H1 (cell line): ENCODE data around the gene SPINT1. TPM values are rescaled to one million over a fixed set of nuclear protein-coding genes. Genes with fewer than 3 reads are reported as not detected.

Experiments used
- CTCF ChIA-PET: fragments of 300-600 bp; sonication (Branson Sonifier 250); formaldehyde crosslinking; loops from one replicate; lab custom pipeline; 2021; ENCODE audit not compliant: partially characterized antibody; lab: Charles Lee
- POLR2A ChIA-PET: fragments of 300-600 bp; sonication (Branson Sonifier 250); formaldehyde crosslinking; loops from one replicate; lab custom pipeline; 2021; ENCODE audit warnings: inconsistent platforms; ENCODE audit not compliant: partially characterized antibody; lab: Charles Lee
- DNase-seq, 2 experiments: peaks; one replicate each; pipeline versions ENCODE4 v3.0.0 to v3.0.0-alpha.2; 2010 to 2022; ENCODE audit warnings: low spot score in 2 of 2, low read depth in 1 of 2, mixed read lengths in 1 of 2
- FAIRE-seq: peaks from 2 replicates; lab custom pipeline; 2011; peaks lifted over from hg19 to GRCh38; lab: Jason Lieb, UNC
- H2AFZ ChIP-seq: 2 replicates; pipeline ENCODE4 v1.8.1; 2012; ENCODE audit warnings: low read length, inconsistent platforms
- H2AK5ac ChIP-seq: 2 replicates; pipeline ENCODE4 v1.6.1; 2013; ENCODE audit warnings: low read depth, low read length
- H2BK120ac ChIP-seq: replicated peaks from 2 replicates; pipeline ENCODE3; 2013; ENCODE audit warnings: low read depth, low read length, inconsistent platforms
- H2BK12ac ChIP-seq: 2 replicates; pipeline ENCODE4 v1.6.1; 2013; ENCODE audit warnings: low read depth, low read length
- H2BK15ac ChIP-seq: 2 replicates; pipeline ENCODE4 v1.6.1; 2013; ENCODE audit warnings: low read length
- H2BK20ac ChIP-seq: 2 replicates; pipeline ENCODE4 v1.6.1; 2013; ENCODE audit warnings: low read length
- H2BK5ac ChIP-seq: 2 replicates; pipeline ENCODE4 v1.6.1; 2013; ENCODE audit warnings: low read depth, low read length
- H3K14ac ChIP-seq: 2 replicates; pipeline ENCODE4 v1.6.1; 2013; ENCODE audit warnings: inconsistent platforms; ENCODE audit not compliant: insufficient read length
- H3K18ac ChIP-seq: 2 replicates; pipeline ENCODE4 v1.6.1; 2013; ENCODE audit warnings: low read length; ENCODE audit errors: extremely low read depth
- H3K23ac ChIP-seq: 2 replicates; pipeline ENCODE4 v1.6.1; 2013; ENCODE audit warnings: inconsistent platforms; ENCODE audit not compliant: insufficient read length
- H3K23me2 ChIP-seq: 2 replicates; pipeline ENCODE4 v1.6.1; 2013; ENCODE audit warnings: low read depth, low read length
- H3K27ac ChIP-seq: 2 replicates; pipeline ENCODE4 v1.6.1; 2011; ENCODE audit warnings: low read depth, low read length, inconsistent platforms
- H3K27me3 ChIP-seq, 4 experiments: replicated peaks in 1 of 4; 1 replicate in 1 of 4; 2 replicates in 3 of 4; pipeline versions ENCODE4 v1.6.1 to v1.8.1; 2011 to 2013; ENCODE audit warnings: low read length in 3 of 4, mild to moderate bottlenecking in 3 of 4, inconsistent platforms in 2 of 4, mixed read lengths in 2 of 4, moderate library complexity in 1 of 4; ENCODE audit not compliant: control insufficient read depth in 3 of 4, insufficient read depth in 3 of 4; ENCODE audit errors: extremely low read depth in 1 of 4
- H3K36me3 ChIP-seq, 4 experiments: 2 replicates each; pipeline versions ENCODE4 v1.6.1 to v1.8.1; 2011 to 2013; ENCODE audit warnings: mild to moderate bottlenecking in 4 of 4, low read length in 3 of 4, moderate library complexity in 2 of 4, control low read depth in 1 of 4, inconsistent platforms in 1 of 4; ENCODE audit not compliant: insufficient read depth in 4 of 4, control insufficient read depth in 2 of 4
- H3K4ac ChIP-seq: replicated peaks from 2 replicates; pipeline ENCODE3; 2013; ENCODE audit warnings: low read length, low read depth, mixed read lengths, inconsistent platforms; ENCODE audit not compliant: insufficient read length
- H3K4me1 ChIP-seq, 4 experiments: replicated peaks in 1 of 4; 1 replicate in 1 of 4; 2 replicates in 3 of 4; pipeline versions ENCODE4 v1.6.1 to v1.8.1; 2011 to 2013; ENCODE audit warnings: low read length in 3 of 4, inconsistent platforms in 2 of 4, mixed read lengths in 1 of 4; ENCODE audit not compliant: insufficient read depth in 4 of 4, control insufficient read depth in 3 of 4
- H3K4me2 ChIP-seq, 2 experiments: 2 replicates each; pipeline versions ENCODE4 v1.6.1 to v1.8.1; 2011 to 2013; ENCODE audit warnings: low read depth in 2 of 2, low read length in 2 of 2, control low read depth in 1 of 2, inconsistent platforms in 1 of 2, mild to moderate bottlenecking in 1 of 2; ENCODE audit not compliant: insufficient read depth in 1 of 2
- H3K4me3 ChIP-seq, 4 experiments: fragments of 200-600, 300-600 bp in 1 of 4; sonication (generic), shearing (Covaris generic), sonication (Bioruptor Twin) in 1 of 4; 2 replicates each; pipeline versions ENCODE4 v1.5.1 to v1.8.1; 2011 to 2016; ENCODE audit warnings: low read length in 4 of 4, low read depth in 3 of 4, control low read depth in 2 of 4, inconsistent platforms in 2 of 4, mild to moderate bottlenecking in 2 of 4, mixed read lengths in 1 of 4, moderate library complexity in 1 of 4; ENCODE audit not compliant: insufficient read depth in 2 of 4; ENCODE audit errors: extremely low read depth in 1 of 4
- H3K56ac ChIP-seq: replicated peaks from 2 replicates; pipeline ENCODE3; 2013; ENCODE audit warnings: low read depth, mild to moderate bottlenecking, mixed read lengths, low read length, inconsistent platforms; ENCODE audit not compliant: insufficient read length
- H3K79me1 ChIP-seq: 2 replicates; pipeline ENCODE4 v1.6.1; 2013; ENCODE audit warnings: low read depth, low read length, control low read depth
- H3K79me2 ChIP-seq, 2 experiments: 2 replicates each; pipeline versions ENCODE4 v1.6.1 to v1.8.1; 2012 to 2013; ENCODE audit warnings: low read length in 2 of 2, mild to moderate bottlenecking in 2 of 2, inconsistent platforms in 1 of 2; ENCODE audit not compliant: insufficient read depth in 2 of 2, control insufficient read depth in 1 of 2
- H3K9ac ChIP-seq, 4 experiments: replicated peaks in 1 of 4; 1 replicate in 1 of 4; 2 replicates in 3 of 4; pipeline versions ENCODE4 v1.6.1 to v1.8.1; 2011 to 2013; ENCODE audit warnings: low read depth in 3 of 4, low read length in 3 of 4, control low read depth in 2 of 4, mild to moderate bottlenecking in 2 of 4, moderate library complexity in 2 of 4, inconsistent platforms in 1 of 4; ENCODE audit errors: extremely low read depth in 1 of 4
- H3K9me3 ChIP-seq, 2 experiments: 2 replicates each; pipeline versions ENCODE4 v1.6.1 to v1.8.1; 2012 to 2013; ENCODE audit warnings: mild to moderate bottlenecking in 2 of 2, moderate library complexity in 2 of 2, control low read depth in 1 of 2, inconsistent platforms in 1 of 2, low read depth in 1 of 2, low read length in 1 of 2, mixed read lengths in 1 of 2; ENCODE audit not compliant: insufficient read depth in 2 of 2
- H4K20me1 ChIP-seq, 2 experiments: replicated peaks in 1 of 2; 2 replicates each; pipeline versions ENCODE3 to v1.8.1; 2011 to 2013; ENCODE audit warnings: inconsistent platforms in 2 of 2, low read length in 2 of 2, mild to moderate bottlenecking in 1 of 2; ENCODE audit not compliant: insufficient read depth in 2 of 2, control insufficient read depth in 1 of 2
- H4K5ac ChIP-seq: 2 replicates; pipeline ENCODE4 v1.6.1; 2013; ENCODE audit warnings: low read length, low read depth, mixed read lengths, inconsistent platforms; ENCODE audit not compliant: insufficient read length
- H4K8ac ChIP-seq: 2 replicates; pipeline ENCODE4 v1.8.0; 2013; ENCODE audit warnings: mild to moderate bottlenecking, moderate library complexity, low read length, inconsistent platforms; ENCODE audit not compliant: insufficient read depth; ENCODE audit errors: extremely low read depth
- H4K91ac ChIP-seq: replicated peaks from 2 replicates; pipeline ENCODE3; 2013; ENCODE audit warnings: low read length, mixed read lengths, inconsistent platforms; ENCODE audit not compliant: insufficient read length
- HDAC2 ChIP-seq, 2 experiments: fragments of 300-600 bp in 1 of 2; sonication (generic) in 1 of 2; IDR thresholded peaks; 2 replicates each; pipeline ENCODE4 v1.6.1; 2011 to 2012; ENCODE audit warnings: low read depth in 2 of 2, low read length in 2 of 2, mild to moderate bottlenecking in 2 of 2, moderate library complexity in 2 of 2, borderline replicate concordance in 1 of 2, inconsistent platforms in 1 of 2
- KDM1A ChIP-seq: fragments of 200-600, 300-600 bp; sonication (generic); IDR thresholded peaks from 2 replicates; pipeline ENCODE4 v1.7.1; 2016; ENCODE audit warnings: mild to moderate bottlenecking, low read length, borderline replicate concordance
- SIRT6 ChIP-seq: IDR thresholded peaks from one replicate; pipeline ENCODE4 v1.7.1; 2012; ENCODE audit warnings: low read length, inconsistent platforms
- TAF1 ChIP-seq: IDR thresholded peaks from 2 replicates; pipeline ENCODE4 v1.6.1; 2011; ENCODE audit warnings: mild to moderate bottlenecking, low read depth, low read length
- YY1 ChIP-seq: IDR thresholded peaks from 2 replicates; pipeline ENCODE4 v1.6.1; 2011; ENCODE audit warnings: low read depth, mild to moderate bottlenecking, low read length
- ZNF274 ChIP-seq: IDR thresholded peaks from 2 replicates; pipeline ENCODE4 v1.7.0; 2012; ENCODE audit warnings: low read length, borderline replicate concordance; ENCODE audit errors: extremely low read depth
- WGBS, 2 experiments: shearing (Covaris generic) in 1 of 2; methylation state at CpG; one replicate each; pipeline versions ENCODE4 v1.1.6 to v1.1.7; 2013 to 2015; ENCODE audit warnings: low lambda C conversion rate in 2 of 2, mixed read lengths in 2 of 2, inconsistent platforms in 1 of 2, low coverage in 1 of 2, missing lambda C conversion rate in 1 of 2; ENCODE audit not compliant: insufficient replicate concordance in 2 of 2, insufficient coverage in 1 of 2, insufficient read length in 1 of 2; ENCODE audit errors: extremely low coverage in 1 of 2, missing lambda C conversion rate in 1 of 2; 5-methylcytosine and 5-hydroxymethylcytosine counted together
- polyA plus RNA-seq, 7 experiments: library from polyadenylated mRNA; depleted of rRNA in 3 of 7; stranded (reverse) in 5 of 7; unstranded in 2 of 7; fragments of >200 nt in 5 of 7; fragments of 200-250 nt in 2 of 7; gene quantifications; 1 replicate in 5 of 7; 2 replicates in 1 of 7; 4 replicates in 1 of 7; pipeline versions ENCODE4 v1.2.1 to v1.2.3, GENCODE V29; 2011 to 2013; ENCODE audit warnings: missing spikeins in 2 of 7, mixed read lengths in 2 of 7
- total RNA-seq: library from RNA; stranded (reverse); fragmentation: NEBNext Ultra II Directional; extraction: Animal tissue kit (Norgen Biotek cat#: 25700); gene quantifications from 2 replicates; pipeline ENCODE4 v1.2.1, GENCODE V29; 2021

The SPINT1 gene
- total and polyA plus RNA-seq, 2 of the 8 experiments (the other 6 are each of a cell fraction or from before 2014, with no cell fraction given): 117 to 155 TPM

- no peak overlapping the region for H3K4me3 ChIP-seq
- no peaks in the 10 kb centered on the region for H3K23me2 ChIP-seq
- H2BK120ac ChIP-seq: no peak overlapping the region
- H3K9ac ChIP-seq: no peak overlapping the region
- no peak overlapping the region for H3K18ac ChIP-seq
- H2BK15ac ChIP-seq: 0 out of 2 replicates have a peak overlapping the region, but pooled peaks have one; percentile 1
- no peak for FAIRE-seq
- no peak overlapping the region for H3K56ac ChIP-seq
- H3K9me3 ChIP-seq: no peaks in the 10 kb centered on the region
- DNase-seq: no peak
- no peaks in the 10 kb centered on the region for H3K27me3 ChIP-seq
- H3K79me2 ChIP-seq: no peaks in the 10 kb centered on the region
- no peak overlapping the region for H4K91ac ChIP-seq
- no peak overlapping the region for H2AK5ac ChIP-seq
- no peak overlapping the region for H2AFZ ChIP-seq
- H2BK20ac ChIP-seq: no peak overlapping the region
- no peak overlapping the region for H3K27ac ChIP-seq
- no peak overlapping the region for H2BK5ac ChIP-seq
- H4K20me1 ChIP-seq: no peaks in the 10 kb centered on the region
- H4K5ac ChIP-seq: no peak overlapping the region
- no peak overlapping the region for H3K23ac ChIP-seq
- no peaks in the 10 kb centered on the region for H3K4me1 ChIP-seq
- no peaks in the 10 kb centered on the region for H3K36me3 ChIP-seq
- H3K4me2 ChIP-seq: no peak overlapping the region
- H3K14ac ChIP-seq: no peak overlapping the region
- no peak overlapping the region for H4K8ac ChIP-seq
- 83% methylated on average over 1 of the region's 1 CpG; no CpG with 5 or more reads in 1 of the 2 experiments for WGBS, 2 experiments
- no peak overlapping the region for H3K4ac ChIP-seq
- H2BK12ac ChIP-seq: no peak overlapping the region
- TF ChIP-seq HDAC2 (IDR thresholded peaks at IDR 0.05; ENCODE audit: borderline replicate concordance in 1 of 2, low read depth in 2 of 2, low read length in 2 of 2) (0 out of 4 replicates have a peak, but pooled peaks of 1 of the 2 experiments have one; percentile 55), ZNF274 (no peak), KDM1A (peak; percentile 81; the same call in 1 of the 2 replicates), SIRT6 (no peak), TAF1 (no peak), YY1 (no peak)
- H3K79me1 ChIP-seq: no peaks in the 10 kb centered on the region
- ChIA-PET POLR2A (interaction anchor here (1.3 kb wide), 1 partner anchor 15 kb away, joined by 3 read pairs; no protein-coding TSS in a partner anchor), CTCF (interaction anchor here (1.4 to 2.6 kb wide), 2 partner anchors 26 to 50 kb away, joined by 4 to 8 read pairs; no protein-coding TSS in a partner anchor)
These were observed 12.0 kb upstream of the SPINT1 start for GRCh38 chr15:40831861-40832260.
